Inferior parietal cortex (tissue), 1 donor: ENCODE results near the gene IQGAP3.

Source experiments
- DNase-seq: peaks from one replicate; pipeline ENCODE4 v3.0.0-alpha.2; 2016; ENCODE audit errors: extremely low spot score

IQGAP3 gene

GRCh38 chr1:156497078-156497742 is 75.2 kb downstream of the IQGAP3 start:
- DNase-seq = no peak

- DNase-seq = no peak
These were observed 76.1 kb downstream of the IQGAP3 start for GRCh38 chr1:156496211-156496761.

GRCh38 chr1:156495401-156496140 is 76.8 kb downstream of the IQGAP3 start:
- DNase-seq = no peak

GRCh38 chr1:156494309-156494895 is 78.0 kb downstream of the IQGAP3 start:
- DNase-seq = no peak

GRCh38 chr1:156493742-156494141 is 78.6 kb downstream of the IQGAP3 start:
- DNase-seq = no peak

- no peak for DNase-seq
These were observed 79.2 kb downstream of the IQGAP3 start for GRCh38 chr1:156493154-156493631.

- no peak for DNase-seq
These were observed 79.7 kb downstream of the IQGAP3 start for GRCh38 chr1:156492591-156493080.

GRCh38 chr1:156492013-156492590 is 80.3 kb downstream of the IQGAP3 start:
- DNase-seq = no peak

GRCh38 chr1:156491151-156491949 is 81.0 kb downstream of the IQGAP3 start:
- DNase-seq = no peak

- no peak for DNase-seq
These were observed 81.8 kb downstream of the IQGAP3 start for GRCh38 chr1:156490401-156491032.

- no peak for DNase-seq
These were observed 82.5 kb downstream of the IQGAP3 start for GRCh38 chr1:156489935-156490293.

- DNase-seq = no peak
These were observed 83.0 kb downstream of the IQGAP3 start for GRCh38 chr1:156489166-156489934.

GRCh38 chr1:156488566-156489165 is 83.7 kb downstream of the IQGAP3 start:
- DNase-seq = no peak

GRCh38 chr1:156487862-156488261 is 84.5 kb downstream of the IQGAP3 start:
- no peak for DNase-seq

GRCh38 chr1:156486421-156487344 is 85.7 kb downstream of the IQGAP3 start:
- DNase-seq = no peak

GRCh38 chr1:156485984-156486383 is 86.4 kb downstream of the IQGAP3 start:
- DNase-seq = no peak

GRCh38 chr1:156484480-156485058 is 87.8 kb downstream of the IQGAP3 start:
- DNase-seq = no peak

GRCh38 chr1:156483397-156483796 is 89.0 kb downstream of the IQGAP3 start:
- DNase-seq = no peak
